Measurements from ENCODE around the gene TRPM3.

The TRPM3 gene

DNA sequence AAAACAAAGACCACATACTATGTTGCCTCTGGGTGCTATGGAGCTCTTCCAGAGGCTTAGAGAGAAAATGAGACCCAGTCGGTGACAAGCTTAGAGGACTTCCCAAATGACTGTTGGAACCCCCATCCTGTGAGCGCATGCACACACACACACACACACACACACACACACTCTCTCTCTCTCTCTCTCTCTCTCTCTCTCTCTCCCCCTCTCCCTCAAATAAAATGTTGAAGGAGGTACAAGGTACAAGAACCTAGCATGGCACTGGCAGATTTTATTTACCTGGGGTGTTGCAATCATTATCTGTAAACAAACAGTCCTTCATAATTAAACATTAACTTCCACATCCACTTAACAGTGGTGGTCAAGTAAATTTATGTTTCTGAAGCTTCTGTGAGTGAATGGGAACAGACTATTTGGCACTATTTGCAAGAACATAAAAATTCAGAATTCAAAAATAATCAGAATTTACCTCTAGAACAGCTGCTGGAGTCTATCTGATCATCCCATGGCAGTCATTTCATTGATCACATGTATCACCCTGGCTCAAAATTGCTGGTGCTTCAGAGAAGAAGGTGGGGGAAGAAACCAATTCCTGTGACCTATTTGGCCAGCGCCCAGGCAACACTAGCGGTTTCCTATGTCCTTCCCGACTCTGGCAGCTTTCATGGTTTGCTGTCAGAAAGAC, 24.9 kb downstream of the TRPM3 start:
- H3K27ac ChIP-seq (ENCODE audit: extremely low read depth, low read depth, low read length) = no peak overlapping the region
- TF ChIP-seq, protein P1, sequence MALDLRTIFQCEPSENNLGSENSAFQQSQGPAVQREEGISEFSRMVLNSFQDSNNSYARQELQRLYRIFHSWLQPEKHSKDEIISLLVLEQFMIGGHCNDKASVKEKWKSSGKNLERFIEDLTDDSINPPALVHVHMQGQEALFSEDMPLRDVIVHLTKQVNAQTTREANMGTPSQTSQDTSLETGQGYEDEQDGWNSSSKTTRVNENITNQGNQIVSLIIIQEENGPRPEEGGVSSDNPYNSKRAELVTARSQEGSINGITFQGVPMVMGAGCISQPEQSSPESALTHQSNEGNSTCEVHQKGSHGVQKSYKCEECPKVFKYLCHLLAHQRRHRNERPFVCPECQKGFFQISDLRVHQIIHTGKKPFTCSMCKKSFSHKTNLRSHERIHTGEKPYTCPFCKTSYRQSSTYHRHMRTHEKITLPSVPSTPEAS (tag by site-specific recombination; IDR thresholded peaks at IDR 0.05) = peak; percentile 43; the same call in 1 of the 2 replicates
- TF ChIP-seq SALL2 (tag by site-specific recombination; IDR thresholded peaks at IDR 0.05; ENCODE audit: borderline replicate concordance) = no peak
- CTCF ChIA-PET = interaction anchor here (0.6 to 0.7 kb wide), 2 partner anchors 29 to 96 kb away, joined by 3 read pairs; no protein-coding TSS in a partner anchor
- H3K4me3 ChIP-seq (ENCODE audit: low read depth, low read length) = no peak overlapping the region
- H3K36me3 ChIP-seq (ENCODE audit: control insufficient read depth in 2 of 2, insufficient read depth in 1 of 2, low read length in 2 of 2) = no peaks in the 10 kb centered on the region
- POLR2A ChIA-PET = no interaction called here
- no peaks in the 10 kb centered on the region for H3K4me1 ChIP-seq (ENCODE audit: control insufficient read depth, insufficient read depth, low read length)
- H3K9me3 ChIP-seq (ENCODE audit: control insufficient read depth, insufficient read depth, low read depth, low read length) = no peaks in the 10 kb centered on the region

DNA sequence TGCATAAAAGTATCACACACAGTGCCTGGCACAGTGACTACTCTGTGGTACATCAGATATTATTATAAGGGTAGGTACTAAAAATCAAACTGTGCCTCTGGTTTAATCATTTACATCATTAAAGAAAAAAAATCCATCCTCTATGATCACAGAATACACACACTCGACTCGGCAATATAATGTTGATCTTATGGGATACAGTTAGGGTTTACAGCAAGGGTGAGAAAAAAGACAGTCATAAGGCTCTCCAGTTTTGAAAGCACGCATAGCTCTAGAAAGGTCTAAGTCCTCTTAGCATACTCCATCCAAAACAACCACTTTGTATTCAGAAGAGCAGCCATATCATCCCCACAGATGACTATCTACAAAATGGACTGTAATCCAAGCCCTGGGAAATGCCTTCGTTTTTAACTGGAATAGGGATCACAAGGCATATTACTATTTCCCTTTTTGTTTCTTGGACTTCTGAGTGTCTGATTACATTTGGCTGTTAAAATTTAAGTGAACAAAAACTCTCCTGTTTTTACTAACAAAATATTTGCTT, 26.6 kb downstream of the TRPM3 start:
- CTCF ChIA-PET = no interaction called here
- TF ChIP-seq, protein P2, sequence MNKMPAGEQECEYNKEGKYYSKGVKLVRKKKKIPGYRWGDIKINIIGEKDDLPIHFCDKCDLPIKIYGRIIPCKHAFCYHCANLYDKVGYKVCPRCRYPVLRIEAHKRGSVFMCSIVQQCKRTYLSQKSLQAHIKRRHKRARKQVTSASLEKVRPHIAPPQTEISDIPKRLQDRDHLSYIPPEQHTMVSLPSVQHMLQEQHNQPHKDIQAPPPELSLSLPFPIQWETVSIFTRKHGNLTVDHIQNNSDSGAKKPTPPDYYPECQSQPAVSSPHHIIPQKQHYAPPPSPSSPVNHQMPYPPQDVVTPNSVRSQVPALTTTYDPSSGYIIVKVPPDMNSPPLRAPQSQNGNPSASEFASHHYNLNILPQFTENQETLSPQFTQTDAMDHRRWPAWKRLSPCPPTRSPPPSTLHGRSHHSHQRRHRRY (tag by site-specific recombination; IDR thresholded peaks at IDR 0.05) = no peak
- no peak for TF ChIP-seq ZNF157 (tag by site-specific recombination; IDR thresholded peaks at IDR 0.05)
- TF ChIP-seq, protein P3, sequence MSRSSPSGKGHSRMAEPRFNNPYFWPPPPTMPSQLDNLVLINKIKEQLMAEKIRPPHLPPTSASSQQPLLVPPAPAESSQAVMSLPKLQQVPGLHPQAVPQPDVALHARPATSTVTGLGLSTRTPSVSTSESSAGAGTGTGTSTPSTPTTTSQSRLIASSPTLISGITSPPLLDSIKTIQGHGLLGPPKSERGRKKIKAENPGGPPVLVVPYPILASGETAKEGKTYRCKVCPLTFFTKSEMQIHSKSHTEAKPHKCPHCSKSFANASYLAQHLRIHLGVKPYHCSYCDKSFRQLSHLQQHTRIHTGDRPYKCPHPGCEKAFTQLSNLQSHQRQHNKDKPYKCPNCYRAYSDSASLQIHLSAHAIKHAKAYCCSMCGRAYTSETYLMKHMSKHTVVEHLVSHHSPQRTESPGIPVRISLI (tag by site-specific recombination; IDR thresholded peaks at IDR 0.05) = no peak
- TF ChIP-seq ZNF266 (tag by site-specific recombination; IDR thresholded peaks at IDR 0.05; ENCODE audit: low read depth) = no peak
- no peak for TF ChIP-seq ZNF501 (tag by site-specific recombination; IDR thresholded peaks at IDR 0.05)
- TF ChIP-seq ZNF350 (tag by site-specific recombination; IDR thresholded peaks at IDR 0.05) = no peak
- Histone ChIP-seq H3K27ac (ENCODE audit: extremely low read depth, low read depth, low read length) (no peak overlapping the region), H3K36me3 (ENCODE audit: control insufficient read depth in 2 of 2, insufficient read depth in 1 of 2, low read length in 2 of 2) (no peaks in the 10 kb centered on the region), H3K4me1 (ENCODE audit: control insufficient read depth, insufficient read depth, low read length) (no peaks in the 10 kb centered on the region), H3K9me3 (ENCODE audit: control insufficient read depth, insufficient read depth, low read depth, low read length) (no peaks in the 10 kb centered on the region), H3K4me3 (ENCODE audit: low read depth, low read length) (no peak overlapping the region)
- POLR2A ChIA-PET = no interaction called here

DNA sequence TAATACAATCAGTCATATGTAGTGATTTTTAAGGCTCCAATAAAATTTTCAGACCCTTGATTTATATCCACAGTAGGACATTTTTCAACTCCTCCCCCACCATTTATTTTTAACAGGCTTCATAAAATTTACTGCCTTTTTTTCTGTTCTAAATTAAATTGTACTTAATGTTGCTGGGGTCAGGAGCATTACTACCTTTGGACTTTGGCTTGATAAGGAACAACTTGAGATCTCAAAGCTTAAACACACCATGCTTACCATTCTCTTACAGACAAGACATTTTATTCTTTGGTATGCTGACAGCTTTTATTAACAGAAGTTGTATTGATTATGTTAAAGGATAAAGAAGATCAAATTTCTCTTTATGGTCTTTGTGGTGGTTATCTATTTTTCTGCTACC, 30.5 kb downstream of the TRPM3 start:
- no peak overlapping the region for H3K27ac ChIP-seq (ENCODE audit: extremely low read depth, low read depth, low read length)
- no peaks in the 10 kb centered on the region for H3K9me3 ChIP-seq (ENCODE audit: control insufficient read depth, insufficient read depth, low read depth, low read length)
- no peak overlapping the region for H3K4me3 ChIP-seq (ENCODE audit: low read depth, low read length)
- POLR2A ChIA-PET = no interaction called here
- H3K4me1 ChIP-seq (ENCODE audit: control insufficient read depth, insufficient read depth, low read length) = no peaks in the 10 kb centered on the region
- no peaks in the 10 kb centered on the region for H3K36me3 ChIP-seq (ENCODE audit: control insufficient read depth in 2 of 2, insufficient read depth in 1 of 2, low read length in 2 of 2)
- CTCF ChIA-PET = no interaction called here
- TF ChIP-seq, protein P4, sequence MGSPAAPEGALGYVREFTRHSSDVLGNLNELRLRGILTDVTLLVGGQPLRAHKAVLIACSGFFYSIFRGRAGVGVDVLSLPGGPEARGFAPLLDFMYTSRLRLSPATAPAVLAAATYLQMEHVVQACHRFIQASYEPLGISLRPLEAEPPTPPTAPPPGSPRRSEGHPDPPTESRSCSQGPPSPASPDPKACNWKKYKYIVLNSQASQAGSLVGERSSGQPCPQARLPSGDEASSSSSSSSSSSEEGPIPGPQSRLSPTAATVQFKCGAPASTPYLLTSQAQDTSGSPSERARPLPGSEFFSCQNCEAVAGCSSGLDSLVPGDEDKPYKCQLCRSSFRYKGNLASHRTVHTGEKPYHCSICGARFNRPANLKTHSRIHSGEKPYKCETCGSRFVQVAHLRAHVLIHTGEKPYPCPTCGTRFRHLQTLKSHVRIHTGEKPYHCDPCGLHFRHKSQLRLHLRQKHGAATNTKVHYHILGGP (tag by site-specific recombination; IDR thresholded peaks at IDR 0.05) = no peak
- TF ChIP-seq ZNF660 (tag by site-specific recombination; IDR thresholded peaks at IDR 0.05) (no peak), ZNF530 (tag by site-specific recombination; IDR thresholded peaks at IDR 0.05; ENCODE audit: low read depth) (no peak), ZNF324 (tag by site-specific recombination; IDR thresholded peaks at IDR 0.05) (no peak), GLI4 (tag by site-specific recombination; IDR thresholded peaks at IDR 0.05) (no peak), ZNF174 (tag by site-specific recombination; IDR thresholded peaks at IDR 0.05) (no peak), ZNF776 (tag by site-specific recombination; IDR thresholded peaks at IDR 0.05; ENCODE audit: borderline replicate concordance) (no peak), ZNF621 (tag by site-specific recombination; IDR thresholded peaks at IDR 0.05) (no peak), ZNF624 (tag by site-specific recombination; IDR thresholded peaks at IDR 0.05) (no peak), ZNF626 (tag by site-specific recombination; IDR thresholded peaks at IDR 0.05) (no peak), FEZF1 (tag by site-specific recombination; IDR thresholded peaks at IDR 0.05) (no peak)
- TF ChIP-seq, protein P5, sequence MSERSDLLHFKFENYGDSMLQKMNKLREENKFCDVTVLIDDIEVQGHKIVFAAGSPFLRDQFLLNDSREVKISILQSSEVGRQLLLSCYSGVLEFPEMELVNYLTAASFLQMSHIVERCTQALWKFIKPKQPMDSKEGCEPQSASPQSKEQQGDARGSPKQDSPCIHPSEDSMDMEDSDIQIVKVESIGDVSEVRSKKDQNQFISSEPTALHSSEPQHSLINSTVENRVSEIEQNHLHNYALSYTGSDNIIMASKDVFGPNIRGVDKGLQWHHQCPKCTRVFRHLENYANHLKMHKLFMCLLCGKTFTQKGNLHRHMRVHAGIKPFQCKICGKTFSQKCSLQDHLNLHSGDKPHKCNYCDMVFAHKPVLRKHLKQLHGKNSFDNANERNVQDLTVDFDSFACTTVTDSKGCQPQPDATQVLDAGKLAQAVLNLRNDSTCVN (tag by site-specific recombination; optimal IDR thresholded peaks at IDR 0.05) = no peak
- TF ChIP-seq, protein P6, sequence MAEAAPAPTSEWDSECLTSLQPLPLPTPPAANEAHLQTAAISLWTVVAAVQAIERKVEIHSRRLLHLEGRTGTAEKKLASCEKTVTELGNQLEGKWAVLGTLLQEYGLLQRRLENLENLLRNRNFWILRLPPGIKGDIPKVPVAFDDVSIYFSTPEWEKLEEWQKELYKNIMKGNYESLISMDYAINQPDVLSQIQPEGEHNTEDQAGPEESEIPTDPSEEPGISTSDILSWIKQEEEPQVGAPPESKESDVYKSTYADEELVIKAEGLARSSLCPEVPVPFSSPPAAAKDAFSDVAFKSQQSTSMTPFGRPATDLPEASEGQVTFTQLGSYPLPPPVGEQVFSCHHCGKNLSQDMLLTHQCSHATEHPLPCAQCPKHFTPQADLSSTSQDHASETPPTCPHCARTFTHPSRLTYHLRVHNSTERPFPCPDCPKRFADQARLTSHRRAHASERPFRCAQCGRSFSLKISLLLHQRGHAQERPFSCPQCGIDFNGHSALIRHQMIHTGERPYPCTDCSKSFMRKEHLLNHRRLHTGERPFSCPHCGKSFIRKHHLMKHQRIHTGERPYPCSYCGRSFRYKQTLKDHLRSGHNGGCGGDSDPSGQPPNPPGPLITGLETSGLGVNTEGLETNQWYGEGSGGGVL (tag by site-specific recombination; IDR thresholded peaks at IDR 0.05) = no peak
- TF ChIP-seq, protein P7, sequence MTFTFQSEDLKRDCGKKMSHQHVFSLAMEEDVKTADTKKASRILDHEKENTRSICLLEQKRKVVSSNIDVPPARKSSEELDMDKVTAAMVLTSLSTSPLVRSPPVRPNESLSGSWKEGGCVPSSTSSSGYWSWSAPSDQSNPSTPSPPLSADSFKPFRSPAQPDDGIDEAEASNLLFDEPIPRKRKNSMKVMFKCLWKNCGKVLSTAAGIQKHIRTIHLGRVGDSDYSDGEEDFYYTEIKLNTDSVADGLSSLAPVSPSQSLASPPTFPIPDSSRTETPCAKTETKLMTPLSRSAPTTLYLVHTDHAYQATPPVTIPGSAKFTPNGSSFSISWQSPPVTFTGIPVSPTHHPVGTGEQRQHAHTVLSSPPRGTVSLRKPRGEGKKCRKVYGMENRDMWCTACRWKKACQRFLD (tag by site-specific recombination; IDR thresholded peaks at IDR 0.05) = no peak
